DOHH2 (cell line): ENCODE measurements around the gene CDH12.

Experiments used
- H3F3A ChIP-seq: fragments of 200-600 bp; sonication (generic), shearing (Covaris generic); 2 replicates; pipeline ENCODE4 v1.6.0; 2016; ENCODE audit warnings: antibody characterized with exemption, mild to moderate bottlenecking; ENCODE audit not compliant: control insufficient read depth, insufficient read depth
- H3K27ac ChIP-seq: fragments of 200-600 bp; sonication (generic); 2 replicates; pipeline ENCODE4 v1.5.1; 2014; ENCODE audit warnings: low read depth, mild to moderate bottlenecking, low read length, moderate library complexity
- H3K27me3 ChIP-seq: fragments of 200-600 bp; sonication (generic); 2 replicates; pipeline ENCODE4 v1.6.1; 2014; ENCODE audit warnings: mild to moderate bottlenecking, low read length, mixed read lengths; ENCODE audit not compliant: control insufficient read depth
- H3K36me3 ChIP-seq: fragments of 200-600 bp; sonication (generic); 2 replicates; pipeline ENCODE4 v1.6.1; 2014; ENCODE audit warnings: mild to moderate bottlenecking, low read length, moderate library complexity, mixed read lengths; ENCODE audit not compliant: control insufficient read depth
- H3K4me1 ChIP-seq: fragments of 200-600 bp; sonication (generic); 2 replicates; pipeline ENCODE4 v1.6.1; 2014; ENCODE audit warnings: mild to moderate bottlenecking, low read length, mixed read lengths; ENCODE audit not compliant: control insufficient read depth
- H3K4me2 ChIP-seq: fragments of 200-600 bp; sonication (generic); 2 replicates; pipeline ENCODE4 v1.6.0; 2014; ENCODE audit warnings: mild to moderate bottlenecking, low read length, moderate library complexity
- H3K4me3 ChIP-seq: fragments of 200-600 bp; sonication (generic); 2 replicates; pipeline ENCODE4 v1.5.1; 2014; ENCODE audit warnings: mild to moderate bottlenecking, low read length, mixed read lengths
- H3K79me2 ChIP-seq: fragments of 200-600 bp; sonication (generic); 2 replicates; pipeline ENCODE4 v1.6.1; 2014; ENCODE audit warnings: mild to moderate bottlenecking, low read length, mixed read lengths; ENCODE audit not compliant: control insufficient read depth
- H3K9me2 ChIP-seq: fragments of 200-600 bp; sonication (generic); replicated peaks from 2 replicates; pipeline ENCODE4 v1.6.1; 2014; ENCODE audit warnings: mild to moderate bottlenecking, low read length, mixed read lengths; ENCODE audit not compliant: control insufficient read depth
- H3K9me3 ChIP-seq: fragments of 200-600 bp; sonication (generic); 2 replicates; pipeline ENCODE4 v1.6.1; 2014; ENCODE audit warnings: antibody characterized with exemption, low read length, mixed read lengths; ENCODE audit not compliant: control insufficient read depth, insufficient read depth
- H4K20me1 ChIP-seq: fragments of 200-600 bp; sonication (generic); 2 replicates; pipeline ENCODE4 v1.6.0; 2014; ENCODE audit warnings: low read depth, mild to moderate bottlenecking, antibody characterized with exemption, low read length, moderate library complexity; ENCODE audit not compliant: control insufficient read depth, insufficient read depth
- CTCF ChIP-seq: fragments of 200-600 bp; sonication (generic); IDR thresholded peaks from one replicate; pipeline ENCODE4 v1.5.1; 2014; ENCODE audit warnings: antibody characterized with exemption, mild to moderate bottlenecking, low read depth, low read length; ENCODE audit not compliant: poor library complexity, severe bottlenecking
- EZH2phosphoT487 ChIP-seq: fragments of 200-600 bp; sonication (generic); IDR thresholded peaks from 2 replicates; pipeline ENCODE4 v1.6.1; 2017; ENCODE audit warnings: borderline replicate concordance, mild to moderate bottlenecking, antibody characterized with exemption, low read length, moderate library complexity, mixed read lengths

Gene CDH12

GRCh38 chr5:22764736-22765135 is 88.4 kb downstream of the CDH12 start:
- Histone ChIP-seq H3K9me2 (no peaks in the 10 kb centered on the region), H3K4me1 (no peaks in the 10 kb centered on the region), H3K4me3 (no peak overlapping the region), H3K4me2 (no peak overlapping the region), H3K27ac (no peak overlapping the region), H4K20me1 (no peaks in the 10 kb centered on the region), H3K79me2 (no peaks in the 10 kb centered on the region), H3K9me3 (no peaks in the 10 kb centered on the region), H3F3A (no peaks in the 10 kb centered on the region), H3K27me3 (no peaks in the 10 kb centered on the region), H3K36me3 (no peaks in the 10 kb centered on the region)
- TF ChIP-seq EZH2phosphoT487 (no peak), CTCF (no peak)

- H3K4me1 ChIP-seq = no peaks in the 10 kb centered on the region
- H3K9me2 ChIP-seq = no peaks in the 10 kb centered on the region
- no peak overlapping the region for H3K4me3 ChIP-seq
- TF ChIP-seq EZH2phosphoT487 = no peak
- no peak for TF ChIP-seq CTCF
- H3K27me3 ChIP-seq = no peaks in the 10 kb centered on the region
- no peaks in the 10 kb centered on the region for H3K79me2 ChIP-seq
- H3K27ac ChIP-seq = no peak overlapping the region
- H3K9me3 ChIP-seq = no peaks in the 10 kb centered on the region
- H3F3A ChIP-seq = no peaks in the 10 kb centered on the region
- H3K4me2 ChIP-seq = no peak overlapping the region
- no peaks in the 10 kb centered on the region for H4K20me1 ChIP-seq
- H3K36me3 ChIP-seq = no peaks in the 10 kb centered on the region
These were observed 95.4 kb downstream of the CDH12 start for GRCh38 chr5:22757776-22758175.

GRCh38 chr5:22754155-22754554 is 99.0 kb downstream of the CDH12 start:
- Histone ChIP-seq H3K27ac (no peak overlapping the region), H3K4me1 (no peaks in the 10 kb centered on the region), H3K4me2 (no peak overlapping the region), H4K20me1 (no peaks in the 10 kb centered on the region), H3K27me3 (no peaks in the 10 kb centered on the region), H3K9me3 (no peaks in the 10 kb centered on the region), H3K36me3 (no peaks in the 10 kb centered on the region), H3F3A (no peaks in the 10 kb centered on the region), H3K79me2 (no peaks in the 10 kb centered on the region), H3K4me3 (no peak overlapping the region), H3K9me2 (no peaks in the 10 kb centered on the region)
- TF ChIP-seq EZH2phosphoT487 (no peak), CTCF (no peak)

GRCh38 chr5:22751536-22751935 is 101.6 kb downstream of the CDH12 start:
- H3K9me3 ChIP-seq = no peaks in the 10 kb centered on the region

More at GRCh38 chr5:22751536-22751935, 101.6 kb downstream of the CDH12 start:
- no peaks in the 10 kb centered on the region for H3K27me3 ChIP-seq
- H3F3A ChIP-seq = no peaks in the 10 kb centered on the region
- H3K4me1 ChIP-seq = no peaks in the 10 kb centered on the region
- H4K20me1 ChIP-seq = no peaks in the 10 kb centered on the region
- H3K79me2 ChIP-seq = no peaks in the 10 kb centered on the region
- H3K9me2 ChIP-seq = no peaks in the 10 kb centered on the region
- no peak overlapping the region for H3K4me2 ChIP-seq
- TF ChIP-seq CTCF (no peak), EZH2phosphoT487 (no peak)
- H3K4me3 ChIP-seq = no peak overlapping the region
- no peaks in the 10 kb centered on the region for H3K36me3 ChIP-seq
- H3K27ac ChIP-seq = no peak overlapping the region
